Measurements from ENCODE around the gene SHANK3.

Gene SHANK3

GRCh38 chr22:50712341-50713007 lies 39.9 kb downstream of the SHANK3 start:
- no peak for DNase-seq (ENCODE audit: low read depth, low spot score)

DNA sequence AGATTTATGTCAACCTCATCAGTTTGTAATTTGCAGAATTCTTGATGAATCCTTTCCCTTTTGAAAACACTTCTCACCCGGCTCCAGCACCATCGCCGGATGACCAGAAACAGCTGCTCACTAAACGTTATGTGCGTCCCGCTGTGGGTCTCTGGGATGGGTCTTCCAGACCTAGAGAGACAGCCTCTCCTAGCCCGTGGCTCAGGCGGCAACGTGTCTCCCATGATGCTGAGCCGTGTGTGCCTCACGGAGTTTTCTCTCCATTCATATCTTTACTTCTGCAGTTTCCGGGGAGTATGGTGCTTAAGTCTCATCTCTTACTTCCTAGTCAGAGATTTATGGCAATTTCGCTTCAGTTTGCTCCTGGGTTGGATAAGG lies 40.4 kb downstream of the SHANK3 start:
- DNase-seq (ENCODE audit: low read depth, low spot score): no peak

- no peak for DNase-seq (ENCODE audit: low read depth, low spot score)
These were observed 41.0 kb downstream of the SHANK3 start for GRCh38 chr22:50713571-50714056.

GRCh38 chr22:50714150-50714549 lies 41.5 kb downstream of the SHANK3 start:
- DNase-seq (ENCODE audit: low read depth, low spot score): no peak

DNA sequence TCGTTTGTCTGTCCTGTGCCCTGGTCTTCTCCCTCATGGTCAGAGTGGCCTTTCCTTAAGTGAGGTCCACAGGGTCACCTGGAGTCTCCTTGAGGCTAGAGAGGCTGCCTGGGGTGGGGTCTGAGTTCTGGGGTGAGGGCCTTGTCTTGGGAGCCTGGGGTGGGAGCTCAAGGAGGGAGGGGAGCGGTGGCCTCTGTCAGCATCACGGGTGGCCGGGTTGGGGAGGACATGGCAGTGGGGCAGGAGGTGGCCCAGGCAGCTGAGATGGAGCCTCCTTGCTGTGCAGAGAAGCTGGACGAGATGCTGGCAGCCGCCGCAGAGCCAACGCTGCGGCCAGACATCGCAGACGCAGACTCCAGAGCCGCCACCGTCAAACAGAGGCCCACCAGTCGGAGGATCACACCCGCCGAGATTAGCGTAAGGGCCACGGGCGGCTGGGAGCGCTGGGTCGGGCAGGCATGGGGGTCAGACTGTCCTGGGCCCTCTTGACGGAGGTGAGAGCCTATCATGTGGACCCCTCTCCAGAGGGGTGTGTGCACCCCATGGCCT lies 42.1 kb downstream of the SHANK3 start:
- no peak for DNase-seq (ENCODE audit: low read depth, low spot score)

DNA sequence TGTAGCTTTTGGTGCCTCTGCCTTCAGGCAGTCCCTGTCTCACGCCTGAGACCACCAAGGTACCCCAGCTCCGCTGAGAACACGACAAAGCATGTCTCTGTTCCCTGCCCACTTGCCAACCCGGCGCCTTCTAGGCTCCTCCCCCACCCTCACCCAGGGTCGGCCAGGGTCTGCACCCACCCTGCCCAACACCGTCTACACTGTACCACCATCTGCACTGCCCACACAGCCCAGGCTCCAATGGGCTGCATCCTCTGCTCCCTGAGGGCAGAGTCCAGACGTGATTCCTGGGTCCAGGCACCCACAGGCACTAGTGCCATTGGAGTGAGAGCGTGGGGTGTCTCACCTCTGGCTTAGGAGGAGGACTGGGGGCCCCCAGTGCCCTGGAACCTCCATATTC lies 42.6 kb downstream of the SHANK3 start:
- no peak for DNase-seq (ENCODE audit: low read depth, low spot score)

GRCh38 chr22:50715776-50716175 lies 43.2 kb downstream of the SHANK3 start:
- DNase-seq (ENCODE audit: low read depth, low spot score): no peak

DNA sequence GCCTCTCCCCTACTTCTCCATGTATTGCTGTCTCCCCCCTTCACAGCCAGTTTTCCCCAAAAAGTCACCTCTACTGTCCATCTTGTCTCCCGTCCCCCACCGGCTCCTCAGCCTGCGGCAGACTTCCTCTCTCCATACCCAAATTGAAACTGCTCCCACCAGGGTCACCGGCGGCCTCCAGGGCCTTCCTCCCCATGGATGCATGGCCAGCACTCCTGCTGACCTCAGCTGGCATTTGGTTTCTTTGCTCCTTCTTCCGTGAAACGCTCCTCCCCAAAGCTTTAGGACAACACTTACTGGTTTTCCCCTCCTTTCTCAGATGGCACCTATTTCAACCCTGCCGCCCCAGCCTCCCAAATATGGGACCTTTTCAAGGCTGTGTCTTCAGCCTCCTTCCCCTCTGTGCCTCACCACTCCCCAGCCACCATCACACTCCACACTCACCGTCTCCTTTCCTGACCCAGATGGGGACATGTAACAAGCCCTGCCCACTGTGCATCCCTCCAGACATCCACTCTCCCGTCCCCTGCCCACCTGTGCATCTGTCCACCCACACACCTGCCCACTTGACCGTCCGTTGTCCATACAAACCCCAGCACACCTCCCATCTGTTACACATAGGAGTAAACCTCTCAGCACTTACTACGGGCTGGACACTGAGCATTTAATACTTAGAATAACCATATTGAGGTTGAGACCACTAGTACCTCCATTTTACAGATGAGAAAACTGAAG lies 43.8 kb downstream of the SHANK3 start:
- DNase-seq (ENCODE audit: low read depth, low spot score): no peak

DNA sequence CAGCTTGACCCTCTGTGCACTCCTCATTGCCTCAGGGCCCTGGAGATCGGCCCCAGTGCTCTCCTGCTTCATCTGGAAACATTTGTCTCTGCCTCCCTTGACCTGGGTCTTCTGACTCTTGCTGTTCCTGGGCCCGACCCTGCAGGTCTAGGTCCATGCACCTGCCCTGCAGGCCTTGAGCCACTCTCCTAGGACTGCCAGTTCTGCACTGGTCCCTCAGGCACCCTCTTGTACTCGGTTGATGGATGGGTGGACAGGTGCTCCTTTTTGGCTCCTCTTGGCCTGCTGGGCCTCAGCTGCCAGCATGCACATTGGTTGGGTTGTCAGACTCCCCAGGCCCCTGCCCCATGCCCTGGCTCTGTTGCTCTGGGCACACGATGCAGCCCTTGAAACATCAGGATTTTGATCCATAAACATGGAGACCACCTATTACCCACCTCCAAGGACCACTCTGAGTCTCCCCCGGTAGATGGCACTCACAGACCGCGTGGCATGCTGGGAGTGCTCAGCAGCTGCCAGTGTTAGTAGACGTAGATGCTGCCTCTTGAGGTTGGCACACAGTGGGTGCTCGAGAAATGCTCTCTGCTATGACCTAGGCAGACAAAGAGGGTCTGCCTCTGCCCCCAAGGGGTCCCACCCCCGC lies 45.2 kb downstream of the SHANK3 start:
- DNase-seq (ENCODE audit: low read depth, low spot score): no peak

DNA sequence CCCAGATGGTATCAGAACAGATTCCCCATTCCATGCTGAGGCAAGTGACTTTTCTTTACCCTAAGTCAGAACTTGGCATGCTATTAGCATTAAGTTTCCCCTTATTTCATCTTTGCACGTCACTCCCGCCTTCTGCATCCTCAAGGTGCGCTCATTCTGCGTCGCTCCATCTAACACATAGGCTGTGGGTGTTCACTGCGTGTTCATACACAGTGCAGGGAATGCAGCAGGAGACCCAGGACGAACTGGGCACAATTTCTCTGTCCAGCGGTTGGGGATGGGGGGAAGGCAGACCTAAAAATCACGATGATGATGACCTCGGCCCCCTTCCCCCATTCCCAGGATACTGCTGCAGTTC lies 45.7 kb downstream of the SHANK3 start:
- no peak for DNase-seq (ENCODE audit: low read depth, low spot score)

- no peak for DNase-seq (ENCODE audit: low read depth, low spot score)
These were observed 47.2 kb downstream of the SHANK3 start for GRCh38 chr22:50719814-50720300.

GRCh38 chr22:50720301-50721256 lies 48.0 kb downstream of the SHANK3 start:
- no peak for DNase-seq (ENCODE audit: low read depth, low spot score)

GRCh38 chr22:50721257-50721844 lies 48.7 kb downstream of the SHANK3 start:
- no peak for DNase-seq (ENCODE audit: low read depth, low spot score)

DNA sequence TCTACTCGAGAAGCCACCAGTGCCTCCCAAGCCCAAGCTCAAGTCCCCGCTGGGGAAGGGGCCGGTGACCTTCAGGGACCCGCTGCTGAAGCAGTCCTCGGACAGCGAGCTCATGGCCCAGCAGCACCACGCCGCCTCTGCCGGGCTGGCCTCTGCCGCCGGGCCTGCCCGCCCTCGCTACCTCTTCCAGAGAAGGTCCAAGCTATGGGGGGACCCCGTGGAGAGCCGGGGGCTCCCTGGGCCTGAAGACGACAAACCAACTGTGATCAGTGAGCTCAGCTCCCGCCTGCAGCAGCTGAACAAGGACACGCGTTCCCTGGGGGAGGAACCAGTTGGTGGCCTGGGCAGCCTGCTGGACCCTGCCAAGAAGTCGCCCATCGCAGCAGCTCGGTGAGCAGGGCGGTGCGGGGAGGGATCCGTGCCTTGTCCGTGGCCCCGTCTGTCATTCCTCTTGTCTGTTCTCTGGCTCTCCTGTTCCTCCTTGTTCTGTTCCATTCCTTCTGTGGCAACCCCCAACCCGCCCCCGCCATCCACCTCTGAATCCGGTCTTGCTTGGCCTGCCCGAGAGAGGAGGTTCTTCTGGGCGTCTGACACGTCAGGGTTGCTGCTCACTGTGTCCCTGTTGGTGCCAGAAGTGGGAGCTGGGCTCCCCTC lies 49.6 kb downstream of the SHANK3 start:
- DNase-seq (ENCODE audit: low read depth, low spot score): no peak
